WTC11 (cell line): Measurements from ENCODE around the gene EYA2. TPM values are rescaled to one million over a fixed set of nuclear protein-coding genes. Genes with fewer than 3 reads are reported as not detected.

Experiments
- ATAC-seq: fragments of 200-7000 bp; cut with Tn5 transposase; 2 replicates; pipeline ENCODE4 v1.10.0; 2021; ENCODE audit warnings: mild to moderate bottlenecking, moderate library complexity
- CTCF ChIA-PET: fragments of 300-600 bp; sonication (Branson Sonifier 250); formaldehyde crosslinking; loops from one replicate; lab custom pipeline; 2021; ENCODE audit warnings: antibody characterized with exemption; lab: Charles Lee
- POLR2A ChIA-PET: fragments of 350-600 bp; sonication (Branson Sonifier 250); formaldehyde crosslinking; loops from one replicate; lab custom pipeline; 2021; ENCODE audit warnings: antibody characterized with exemption; lab: Charles Lee
- DNase-seq: peaks from one replicate; pipeline ENCODE4 v3.0.0; 2021; ENCODE audit warnings: low spot score
- H3K27ac Mint-ChIP-seq: 2 replicates; pipeline ENCODE4 v1.8.0; 2021; ENCODE audit warnings: mixed read lengths
- H3K27me3 Mint-ChIP-seq: 2 replicates; pipeline ENCODE4 v1.8.0; 2021; ENCODE audit warnings: low read depth, mild to moderate bottlenecking, moderate library complexity, mixed read lengths
- H3K36me3 Mint-ChIP-seq: 2 replicates; pipeline ENCODE4 v1.8.0; 2021; ENCODE audit warnings: mixed read lengths
- H3K4me1 Mint-ChIP-seq: 2 replicates; pipeline ENCODE4 v1.8.0; 2022; ENCODE audit warnings: mixed read lengths
- H3K4me3 Mint-ChIP-seq: 2 replicates; pipeline ENCODE4 v1.8.0; 2021; ENCODE audit warnings: mild to moderate bottlenecking, moderate library complexity, mixed read lengths
- H3K9me3 Mint-ChIP-seq: 2 replicates; pipeline ENCODE4 v1.8.0; 2021; ENCODE audit warnings: mixed read lengths
- AR ChIP-seq: fragments of 250-450 bp; sonication (Bioruptor Pico); IDR thresholded peaks from 2 replicates; pipeline ENCODE4 v1.9.0; 2021; ENCODE audit warnings: mild to moderate bottlenecking
- ETV6 ChIP-seq: sonication (generic); formaldehyde crosslinking; IDR thresholded peaks from 2 replicates; pipeline ENCODE4 v1.8.1; 2022; ENCODE audit warnings: mild to moderate bottlenecking, missing genetic modification reagents
- GRHL2 ChIP-seq: fragments of 250-450 bp; sonication (Bioruptor Pico); IDR thresholded peaks from 2 replicates; pipeline ENCODE4 v1.8.0; 2022; ENCODE audit warnings: mild to moderate bottlenecking, moderate library complexity; ENCODE audit not compliant: insufficient replicate concordance, severe bottlenecking
- HMGXB4 ChIP-seq: sonication (generic); formaldehyde crosslinking; IDR thresholded peaks from 2 replicates; pipeline ENCODE4 v1.8.1; 2023; ENCODE audit warnings: mild to moderate bottlenecking, moderate library complexity, missing genetic modification reagents
- JAZF1 ChIP-seq: fragments of 250-450 bp; sonication (Bioruptor Pico); IDR thresholded peaks from 2 replicates; pipeline ENCODE4 v1.9.0; 2021; ENCODE audit warnings: moderate library complexity, mild to moderate bottlenecking, inconsistent platforms
- MYBL2 ChIP-seq: sonication (generic); formaldehyde crosslinking; IDR thresholded peaks from 2 replicates; pipeline ENCODE4 v1.8.1; 2023; ENCODE audit warnings: mild to moderate bottlenecking, moderate library complexity, missing genetic modification reagents
- NFE2L1 ChIP-seq: sonication (generic); formaldehyde crosslinking; IDR thresholded peaks from 2 replicates; pipeline ENCODE4 v1.8.1; 2023; ENCODE audit warnings: missing genetic modification reagents
- OVOL2 ChIP-seq: fragments of 250-450 bp; sonication (Bioruptor Pico); IDR thresholded peaks from 2 replicates; pipeline ENCODE4 v1.9.0; 2021; ENCODE audit warnings: mild to moderate bottlenecking, borderline replicate concordance
- SMAD3 ChIP-seq: sonication (generic); formaldehyde crosslinking; IDR thresholded peaks from 2 replicates; pipeline ENCODE4 v1.8.0; 2022; ENCODE audit warnings: missing genetic modification reagents, mild to moderate bottlenecking, borderline replicate concordance
- STAT6 ChIP-seq: sonication (generic); formaldehyde crosslinking; conservative IDR thresholded peaks from 2 replicates; pipeline ENCODE4 v1.8.1; 2023; ENCODE audit warnings: mild to moderate bottlenecking, low read depth, missing genetic modification reagents, moderate library complexity
- TCF7 ChIP-seq: sonication (generic); formaldehyde crosslinking; IDR thresholded peaks from 2 replicates; pipeline ENCODE4 v1.8.0; 2022; ENCODE audit warnings: mild to moderate bottlenecking, low read depth, missing genetic modification reagents, moderate library complexity
- TEAD1 ChIP-seq: sonication (generic); formaldehyde crosslinking; IDR thresholded peaks from 2 replicates; pipeline ENCODE4 v1.8.0; 2022; ENCODE audit warnings: mild to moderate bottlenecking, missing genetic modification reagents
- TEAD4 ChIP-seq: sonication (generic); formaldehyde crosslinking; IDR thresholded peaks from 2 replicates; pipeline ENCODE4 v1.8.0; 2022; ENCODE audit warnings: mild to moderate bottlenecking, missing genetic modification reagents
- ZNF317 ChIP-seq: sonication (generic); formaldehyde crosslinking; IDR thresholded peaks from 2 replicates; pipeline ENCODE4 v1.8.1; 2023; ENCODE audit warnings: low read depth, mild to moderate bottlenecking, moderate library complexity, missing genetic modification reagents, borderline replicate concordance
- ZNF425 ChIP-seq: fragments of 250-450 bp; sonication (Bioruptor Pico); conservative IDR thresholded peaks from 2 replicates; pipeline ENCODE4 v1.9.0; 2021; ENCODE audit warnings: mild to moderate bottlenecking
- ZNF671 ChIP-seq: fragments of 250-450 bp; sonication (Bioruptor Pico); IDR thresholded peaks from 2 replicates; pipeline ENCODE4 v1.8.0; 2021; ENCODE audit warnings: mild to moderate bottlenecking
- total RNA-seq: library from RNA; stranded (reverse); gene quantifications from 3 replicates; pipeline ENCODE4 v1.2.3, GENCODE V29; 2021

Gene EYA2
- total RNA-seq, 1 experiment from 2014 or later = 1.5 TPM

GRCh38 chr20:47118641-47119040 lies 224.0 kb downstream of the EYA2 start:
- POLR2A ChIA-PET = interaction anchor here (0.8 kb wide), 1 partner anchor 17 kb away, joined by 14 read pairs; no protein-coding TSS in a partner anchor
- Mint-ChIP-seq H3K4me1 (peaks cover 27% of the 10 kb centered on the region), H3K36me3 (peaks cover 3% of the 10 kb centered on the region), H3K9me3 (peaks cover 15% of the 10 kb centered on the region), H3K4me3 (no peak overlapping the region), H3K27ac (no peak overlapping the region), H3K27me3 (no peaks in the 10 kb centered on the region; the same call in 1 of the 2 replicates)
- CTCF ChIA-PET = no interaction called here
- ATAC-seq = no peak
- DNase-seq = no peak
- TF ChIP-seq JAZF1 = no peak
- no peak for TF ChIP-seq GRHL2 (CRISPR knock-in tag)
- no peak for TF ChIP-seq STAT6
- TF ChIP-seq AR (CRISPR knock-in tag) = no peak
- TF ChIP-seq TEAD4 (CRISPR knock-in tag) = no peak
- no peak for TF ChIP-seq ETV6
- TF ChIP-seq TCF7 (CRISPR knock-in tag) = no peak
- TF ChIP-seq HMGXB4 (CRISPR knock-in tag) = no peak
- TF ChIP-seq NFE2L1 (CRISPR knock-in tag) = no peak
- no peak for TF ChIP-seq OVOL2 (CRISPR knock-in tag)
- TF ChIP-seq TEAD1 (CRISPR knock-in tag) = no peak
- no peak for TF ChIP-seq SMAD3 (CRISPR knock-in tag)
- no peak for TF ChIP-seq ZNF671 (CRISPR knock-in tag)
- no peak for TF ChIP-seq ZNF317 (CRISPR knock-in tag)
- no peak for TF ChIP-seq ZNF425 (CRISPR knock-in tag)

- H3K36me3 Mint-ChIP-seq = peaks cover 3% of the 10 kb centered on the region
- ChIA-PET POLR2A (no interaction called here), CTCF (no interaction called here)
- TF ChIP-seq MYBL2 (CRISPR knock-in tag) = no peak
- TF ChIP-seq TCF7 (CRISPR knock-in tag) = no peak
- peaks cover 21% of the 10 kb centered on the region for H3K4me1 Mint-ChIP-seq
- ATAC-seq = no peak
- peaks cover 6% of the 10 kb centered on the region for H3K9me3 Mint-ChIP-seq
- no peak overlapping the region for H3K4me3 Mint-ChIP-seq
- no peak for DNase-seq
- H3K27ac Mint-ChIP-seq = no peak overlapping the region
- H3K27me3 Mint-ChIP-seq = no peaks in the 10 kb centered on the region
These were observed 225.8 kb downstream of the EYA2 start for GRCh38 chr20:47120346-47120936.
